Lower leg skin (tissue), 4 donors: ENCODE measurements around the gene B3GALT4. TPM values are rescaled to one million over a fixed set of nuclear protein-coding genes. Genes with fewer than 3 reads are reported as not detected.

ENCODE experiments used
- DNase-seq, 2 donors: peaks; one replicate each; pipeline ENCODE4 v3.0.0-alpha.2; 2019; ENCODE audit warnings: low spot score in 2 of 2
- H3K4me3 ChIP-seq: fragments of 200-600 bp; sonication (generic); 2 replicates; pipeline ENCODE4 v1.5.1; 2017; ENCODE audit warnings: mild to moderate bottlenecking, low read depth; ENCODE audit not compliant: poor library complexity, severe bottlenecking
- POLR2A ChIP-seq, 2 donors: fragments of 450-650 bp; IDR thresholded peaks; one replicate each; pipeline ENCODE4 v1.6.1; 2016 to 2017; ENCODE audit warnings: antibody characterized with exemption in 2 of 2, mild to moderate bottlenecking in 1 of 2, moderate library complexity in 1 of 2
- WGBS, 2 donors: methylation state at CpG; one replicate each; pipeline ENCODE4 v1.1.5; 2018; 5-methylcytosine and 5-hydroxymethylcytosine counted together
- intact Hi-C: fragments of 100-400 bp; cut with DNase I; formaldehyde crosslinking; loops from one replicate; pipeline ENCODE4 v1.15.0; 2023; ENCODE audit warnings: low total_unique reads
- total RNA-seq, 4 donors: library from RNA; depleted of rRNA; stranded (reverse); fragments of >200 nt; gene quantifications; one replicate each; pipeline ENCODE4 v1.1.0, GENCODE V29; 2016
- TF ChIP-seq, protein P1 (sequence below), 3 donors: fragments of 450-650 bp; IDR thresholded peaks; one replicate each; pipeline ENCODE4 v1.5.1; 2016; ENCODE audit warnings: antibody characterized with exemption in 3 of 3, mild to moderate bottlenecking in 3 of 3, moderate library complexity in 2 of 3

The B3GALT4 gene
- total RNA-seq, 4 donors from 2014 or later: 24.8 to 31.0 (median 26.3) TPM

GRCh38 chr6:33297956-33298772, 21.2 kb downstream of the B3GALT4 start:
- 1% methylated on average over 41 to 42 of the region's 42 CpGs for WGBS, 2 donors
- DNase-seq: peak; percentile 90 to 94
- intact Hi-C loops: no loop called here
- no peak for TF ChIP-seq POLR2A (IDR thresholded peaks at IDR 0.05)
- TF ChIP-seq, protein P1, sequence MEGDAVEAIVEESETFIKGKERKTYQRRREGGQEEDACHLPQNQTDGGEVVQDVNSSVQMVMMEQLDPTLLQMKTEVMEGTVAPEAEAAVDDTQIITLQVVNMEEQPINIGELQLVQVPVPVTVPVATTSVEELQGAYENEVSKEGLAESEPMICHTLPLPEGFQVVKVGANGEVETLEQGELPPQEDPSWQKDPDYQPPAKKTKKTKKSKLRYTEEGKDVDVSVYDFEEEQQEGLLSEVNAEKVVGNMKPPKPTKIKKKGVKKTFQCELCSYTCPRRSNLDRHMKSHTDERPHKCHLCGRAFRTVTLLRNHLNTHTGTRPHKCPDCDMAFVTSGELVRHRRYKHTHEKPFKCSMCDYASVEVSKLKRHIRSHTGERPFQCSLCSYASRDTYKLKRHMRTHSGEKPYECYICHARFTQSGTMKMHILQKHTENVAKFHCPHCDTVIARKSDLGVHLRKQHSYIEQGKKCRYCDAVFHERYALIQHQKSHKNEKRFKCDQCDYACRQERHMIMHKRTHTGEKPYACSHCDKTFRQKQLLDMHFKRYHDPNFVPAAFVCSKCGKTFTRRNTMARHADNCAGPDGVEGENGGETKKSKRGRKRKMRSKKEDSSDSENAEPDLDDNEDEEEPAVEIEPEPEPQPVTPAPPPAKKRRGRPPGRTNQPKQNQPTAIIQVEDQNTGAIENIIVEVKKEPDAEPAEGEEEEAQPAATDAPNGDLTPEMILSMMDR (IDR thresholded peaks at IDR 0.05): no peak
- peak overlapping the region; percentile 76 for H3K4me3 ChIP-seq

DNA sequence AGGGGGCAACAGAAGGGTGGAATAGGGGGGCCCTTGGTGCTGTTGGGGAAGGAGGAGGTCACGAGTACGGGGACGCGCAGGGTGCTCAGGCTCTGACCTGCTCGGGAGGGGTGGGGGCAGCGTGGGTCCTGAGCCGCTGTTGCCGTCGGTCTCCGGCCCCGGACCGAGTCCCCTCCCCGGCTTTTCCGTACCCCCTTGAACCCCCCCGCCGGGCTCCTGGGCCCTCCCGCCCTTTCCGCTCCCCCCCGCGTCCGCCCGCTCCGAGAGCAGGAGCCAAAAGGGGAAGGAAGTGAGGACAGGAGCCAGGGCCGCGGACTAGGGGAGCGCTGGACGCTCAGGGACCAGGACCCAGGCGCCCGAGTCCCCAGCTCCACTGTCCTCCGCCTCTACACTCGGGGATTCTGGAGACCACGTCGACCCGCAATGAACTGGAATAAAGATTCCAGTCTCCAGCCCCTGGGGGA, 21.9 kb downstream of the B3GALT4 start, which contains the start of gene RGL2:
RGL2 (minus strand) TSS at position 170 of the 464 bp plus-strand sequence. CDS start 332 bp downstream, outside the sequence.
- peak; percentile 82 to 97 for DNase-seq
- intact Hi-C loops: no loop called here
- TF ChIP-seq, protein P1 (IDR thresholded peaks at IDR 0.05): no peak
- no peak for TF ChIP-seq POLR2A (IDR thresholded peaks at IDR 0.05)
- peak within 1 kb of the TSS; percentile 76 for H3K4me3 ChIP-seq
- 0 to 1% methylated on average over 29 to 34 of the region's 34 CpGs for WGBS, 2 donors

GRCh38 chr6:33299237-33299944, 22.5 kb downstream of the B3GALT4 start:
- H3K4me3 ChIP-seq: peak overlapping the region; percentile 76
- intact Hi-C loops: no loop called here
- peak in 1 of 2 donors; percentile 64 for TF ChIP-seq POLR2A (IDR thresholded peaks at IDR 0.05)
- TF ChIP-seq, protein P1 (IDR thresholded peaks at IDR 0.05): peak in 1 of 3 donors; percentile 44
- 1% methylated on average over 40 to 43 of the region's 54 CpGs for WGBS, 2 donors
- peak; percentile 90 to 97 for DNase-seq

DNA sequence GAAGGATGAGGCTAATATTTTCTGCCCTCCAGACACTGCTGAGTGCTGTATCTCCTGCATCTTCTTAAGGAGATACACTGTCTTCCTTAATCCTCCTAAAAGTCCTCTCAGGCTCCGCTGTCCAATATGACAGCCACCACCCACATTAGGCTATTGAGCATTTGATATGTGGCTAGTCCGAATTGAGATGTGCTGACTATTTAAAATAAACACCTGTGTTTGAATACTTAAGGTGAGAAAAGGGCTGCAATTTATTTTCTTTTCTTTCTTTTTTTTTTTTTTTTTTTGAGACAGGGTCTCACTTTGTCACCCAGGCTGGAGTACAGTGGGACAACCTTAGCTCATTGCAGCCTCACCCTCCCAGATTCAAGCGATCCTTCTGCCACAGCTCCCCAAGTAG, 25.0 kb downstream of the B3GALT4 start:
- TF ChIP-seq, protein P1 (IDR thresholded peaks at IDR 0.05): no peak
- TF ChIP-seq POLR2A (IDR thresholded peaks at IDR 0.05): no peak
- intact Hi-C loops: no loop called here
- DNase-seq: no peak
- H3K4me3 ChIP-seq: no peak overlapping the region
- 86 to 98% methylated on average over 3 of the region's 3 CpGs for WGBS, 2 donors

- DNase-seq: no peak
- WGBS, 2 donors: 80 to 81% methylated on average over 15 to 16 of the region's 16 CpGs
- no peak for TF ChIP-seq POLR2A (IDR thresholded peaks at IDR 0.05)
- TF ChIP-seq, protein P1 (IDR thresholded peaks at IDR 0.05): no peak
- intact Hi-C loops: no loop called here
- no peak overlapping the region for H3K4me3 ChIP-seq
Measured at GRCh38 chr6:33304216-33304615, 27.3 kb downstream of the B3GALT4 start.
